HUES48 (cell line): ENCODE results near the gene FBXW5.

ENCODE experiments used
- H3K27ac ChIP-seq: one replicate; pipeline ENCODE4 v1.7.0; 2013; ENCODE audit warnings: low read depth, low read length, inconsistent platforms
- H3K27me3 ChIP-seq: 2 replicates; pipeline ENCODE4 v1.6.1; 2013; ENCODE audit warnings: mild to moderate bottlenecking, low read length; ENCODE audit not compliant: control insufficient read depth, insufficient read depth
- H3K36me3 ChIP-seq: 2 replicates; pipeline ENCODE4 v1.6.1; 2013; ENCODE audit warnings: low read length; ENCODE audit not compliant: control insufficient read depth, insufficient read depth
- H3K4me1 ChIP-seq: 2 replicates; pipeline ENCODE4 v1.6.1; 2013; ENCODE audit warnings: mild to moderate bottlenecking, low read length; ENCODE audit not compliant: control insufficient read depth, insufficient read depth
- H3K4me3 ChIP-seq: 2 replicates; pipeline ENCODE4 v1.5.1; 2013; ENCODE audit warnings: mild to moderate bottlenecking, low read depth, low read length
- H3K9ac ChIP-seq: 2 replicates; pipeline ENCODE4 v1.6.1; 2013; ENCODE audit warnings: mild to moderate bottlenecking, low read depth, low read length, moderate library complexity
- H3K9me3 ChIP-seq: 2 replicates; pipeline ENCODE4 v1.6.1; 2013; ENCODE audit warnings: low read length; ENCODE audit not compliant: control insufficient read depth, insufficient read depth

The FBXW5 gene

DNA sequence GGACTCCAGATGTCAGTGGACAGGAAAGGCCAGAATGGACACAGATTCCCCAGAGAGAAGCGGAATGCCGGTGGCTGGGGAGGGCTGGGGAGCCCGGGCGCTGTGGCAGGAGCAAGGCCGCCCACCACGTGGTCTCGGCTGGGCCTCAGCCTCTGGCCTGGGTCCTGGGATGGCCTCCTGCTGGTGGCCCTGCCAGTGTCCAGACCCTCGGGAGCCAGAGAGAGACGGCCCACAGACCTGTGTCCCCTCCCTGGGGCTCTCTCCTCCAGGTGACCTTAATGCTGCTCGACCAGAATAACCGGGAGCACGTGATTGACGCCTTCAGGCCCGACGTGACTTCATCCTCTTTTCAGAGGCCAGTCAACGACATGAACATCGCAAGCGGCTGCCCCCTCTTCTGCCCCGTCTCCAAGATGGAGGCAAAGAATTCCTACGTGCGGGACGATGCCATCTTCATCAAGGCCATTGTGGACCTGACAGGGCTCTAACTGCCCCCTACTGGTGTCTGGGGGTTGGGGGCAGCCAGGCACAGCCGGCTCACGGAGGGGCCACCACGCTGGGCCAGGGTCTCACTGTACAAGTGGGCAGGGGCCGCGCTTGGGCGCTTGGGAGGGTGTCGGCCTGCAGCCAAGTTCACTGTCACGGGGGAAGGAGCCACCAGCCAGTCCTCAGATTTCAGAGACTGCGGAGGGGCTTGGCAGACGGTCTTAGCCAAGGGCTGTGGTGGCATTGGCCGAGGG lies 19.0 kb downstream of the FBXW5 start:
- Histone ChIP-seq H3K9ac (no peak overlapping the region), H3K4me1 (no peaks in the 10 kb centered on the region), H3K36me3 (peaks cover 74% of the 10 kb centered on the region), H3K27me3 (no peaks in the 10 kb centered on the region), H3K27ac (no peak overlapping the region), H3K9me3 (no peaks in the 10 kb centered on the region), H3K4me3 (no peak overlapping the region)

- no peak overlapping the region for H3K4me3 ChIP-seq
- no peaks in the 10 kb centered on the region for H3K9me3 ChIP-seq
- no peaks in the 10 kb centered on the region for H3K4me1 ChIP-seq
- peaks cover 83% of the 10 kb centered on the region for H3K36me3 ChIP-seq
- no peak overlapping the region for H3K9ac ChIP-seq
- no peaks in the 10 kb centered on the region for H3K27me3 ChIP-seq
- H3K27ac ChIP-seq = no peak overlapping the region
These were observed 20.7 kb downstream of the FBXW5 start for GRCh38 chr9:136923881-136924280.

DNA sequence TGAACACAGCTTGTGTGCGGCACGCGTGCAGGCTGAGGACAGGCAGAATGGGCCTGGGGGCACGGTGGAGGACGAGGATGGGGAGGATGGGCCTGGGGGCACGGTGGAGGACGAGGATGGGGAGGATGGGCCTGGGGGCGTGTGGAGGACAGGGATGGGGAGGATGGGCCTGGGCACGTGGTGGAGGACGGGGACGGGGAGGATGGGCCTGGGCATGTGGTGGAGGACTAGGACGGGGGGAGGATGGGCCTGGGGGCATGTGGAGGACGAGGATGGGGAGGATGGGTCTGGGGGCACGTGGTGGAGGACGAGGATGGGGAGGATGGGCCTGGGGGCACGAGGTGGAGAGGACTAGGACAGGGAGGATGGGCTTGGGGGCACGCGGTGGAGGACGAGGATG lies 22.0 kb downstream of the FBXW5 start:
- no peak overlapping the region for H3K27ac ChIP-seq
- H3K9ac ChIP-seq = no peak overlapping the region
- no peaks in the 10 kb centered on the region for H3K27me3 ChIP-seq
- no peak overlapping the region for H3K4me3 ChIP-seq
- H3K36me3 ChIP-seq = peaks cover 73% of the 10 kb centered on the region
- no peaks in the 10 kb centered on the region for H3K9me3 ChIP-seq
- no peaks in the 10 kb centered on the region for H3K4me1 ChIP-seq

DNA sequence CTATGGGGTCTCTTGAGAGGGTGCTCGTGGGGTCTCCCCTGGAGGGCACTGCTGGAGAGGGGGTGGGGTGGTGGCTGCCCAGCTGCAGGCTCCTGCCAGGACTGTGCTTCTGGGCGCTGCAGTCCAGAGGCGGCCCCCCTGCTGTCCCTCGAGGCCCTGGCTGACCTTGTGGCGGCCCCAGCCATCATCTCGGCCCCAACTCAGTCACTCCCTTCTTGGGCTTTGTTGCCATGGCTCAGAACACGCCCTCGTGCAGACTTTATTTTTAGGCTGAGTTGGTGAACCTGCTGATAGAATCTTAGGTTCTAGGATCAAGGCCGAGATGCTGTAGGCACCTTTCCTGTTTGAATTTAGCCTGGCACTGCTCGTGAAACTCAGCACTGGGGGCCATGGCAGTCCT lies 22.8 kb downstream of the FBXW5 start:
- no peak overlapping the region for H3K27ac ChIP-seq
- H3K27me3 ChIP-seq = no peaks in the 10 kb centered on the region
- no peaks in the 10 kb centered on the region for H3K4me1 ChIP-seq
- H3K36me3 ChIP-seq = peaks cover 73% of the 10 kb centered on the region
- H3K9me3 ChIP-seq = no peaks in the 10 kb centered on the region
- no peak overlapping the region for H3K4me3 ChIP-seq
- no peak overlapping the region for H3K9ac ChIP-seq

DNA sequence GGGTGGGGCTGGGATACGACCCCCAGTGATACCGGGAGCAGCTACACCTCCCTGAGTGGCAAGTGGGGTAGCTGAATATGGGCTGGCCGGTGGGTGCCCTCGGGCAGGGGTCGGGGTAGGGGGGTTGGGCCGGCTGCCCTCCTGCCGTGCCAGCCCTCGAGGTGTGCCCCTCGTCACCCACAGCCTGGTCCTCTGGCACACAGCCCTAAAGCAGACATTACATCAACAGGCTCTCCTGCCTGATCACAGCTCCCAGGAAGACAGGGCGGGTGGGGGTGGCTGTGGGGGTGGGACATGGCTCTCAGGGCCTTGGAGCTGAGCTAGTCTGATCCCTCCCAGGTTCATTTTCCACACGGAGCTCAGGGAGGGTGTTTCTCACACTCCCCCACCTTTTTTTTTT lies 23.2 kb downstream of the FBXW5 start:
- H3K9me3 ChIP-seq = no peaks in the 10 kb centered on the region
- no peak overlapping the region for H3K9ac ChIP-seq
- no peak overlapping the region for H3K27ac ChIP-seq
- no peaks in the 10 kb centered on the region for H3K4me1 ChIP-seq
- H3K36me3 ChIP-seq = peaks cover 73% of the 10 kb centered on the region
- no peak overlapping the region for H3K4me3 ChIP-seq
- no peaks in the 10 kb centered on the region for H3K27me3 ChIP-seq

DNA sequence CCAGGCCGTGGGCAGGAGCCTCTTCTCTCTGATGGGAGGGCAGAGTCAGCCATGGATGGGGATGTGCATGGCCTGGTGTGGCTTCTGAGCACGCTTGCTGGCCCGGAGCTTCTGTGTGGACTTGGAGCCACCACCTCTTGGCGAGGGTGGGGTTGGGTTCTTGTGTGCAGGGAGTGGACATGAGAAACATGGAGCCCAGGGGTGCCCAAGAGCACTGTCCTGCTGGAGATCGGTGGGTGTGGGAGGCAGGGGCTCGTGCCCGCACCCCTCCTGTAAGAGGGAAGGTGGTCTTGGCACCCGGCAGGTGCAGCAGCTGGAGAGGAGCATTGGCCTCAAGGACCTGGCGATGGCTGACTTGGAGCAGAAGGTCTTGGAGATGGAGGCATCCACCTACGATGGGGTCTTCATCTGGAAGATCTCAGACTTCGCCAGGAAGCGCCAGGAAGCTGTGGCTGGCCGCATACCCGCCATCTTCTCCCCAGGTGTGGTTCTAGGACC lies 23.8 kb downstream of the FBXW5 start:
- H3K9me3 ChIP-seq = no peaks in the 10 kb centered on the region
- H3K4me3 ChIP-seq = no peak overlapping the region
- H3K4me1 ChIP-seq = no peaks in the 10 kb centered on the region
- H3K9ac ChIP-seq = no peak overlapping the region
- H3K27me3 ChIP-seq = no peaks in the 10 kb centered on the region
- no peak overlapping the region for H3K27ac ChIP-seq
- peaks cover 74% of the 10 kb centered on the region for H3K36me3 ChIP-seq

- H3K9me3 ChIP-seq = no peaks in the 10 kb centered on the region
- peaks cover 74% of the 10 kb centered on the region for H3K36me3 ChIP-seq
- no peak overlapping the region for H3K27ac ChIP-seq
- H3K4me1 ChIP-seq = no peaks in the 10 kb centered on the region
- no peaks in the 10 kb centered on the region for H3K27me3 ChIP-seq
- H3K4me3 ChIP-seq = no peak overlapping the region
- no peak overlapping the region for H3K9ac ChIP-seq
These were observed 24.5 kb downstream of the FBXW5 start for GRCh38 chr9:136920069-136920468.

DNA sequence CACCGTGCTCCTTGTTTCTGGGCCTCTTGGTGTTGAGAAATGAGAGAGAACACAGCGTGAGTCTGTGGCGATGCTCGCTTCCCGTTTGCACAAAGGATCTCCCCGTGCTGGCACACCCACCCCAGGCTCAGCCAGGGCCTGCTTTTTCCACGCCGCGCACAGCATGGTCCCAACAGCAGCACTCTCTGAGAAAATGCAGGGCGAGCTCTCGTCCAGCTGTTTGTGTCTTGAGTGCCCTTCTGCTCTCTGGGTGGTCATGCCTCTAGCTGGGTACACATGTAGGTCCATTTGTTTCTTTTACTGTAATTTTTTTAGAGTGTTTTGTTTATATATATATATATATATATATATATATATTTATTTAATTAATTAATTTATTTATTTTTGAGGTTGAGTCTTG lies 26.6 kb downstream of the FBXW5 start:
- no peaks in the 10 kb centered on the region for H3K4me1 ChIP-seq
- H3K27ac ChIP-seq = no peak overlapping the region
- H3K36me3 ChIP-seq = peaks cover 78% of the 10 kb centered on the region
- no peak overlapping the region for H3K4me3 ChIP-seq
- H3K9ac ChIP-seq = no peak overlapping the region
- no peaks in the 10 kb centered on the region for H3K27me3 ChIP-seq
- H3K9me3 ChIP-seq = no peaks in the 10 kb centered on the region

- Histone ChIP-seq H3K9ac (no peak overlapping the region), H3K9me3 (no peaks in the 10 kb centered on the region), H3K36me3 (peaks cover 76% of the 10 kb centered on the region), H3K27ac (no peak overlapping the region), H3K4me1 (no peaks in the 10 kb centered on the region), H3K27me3 (no peaks in the 10 kb centered on the region), H3K4me3 (no peak overlapping the region)
These were observed 28.0 kb downstream of the FBXW5 start for GRCh38 chr9:136916330-136917184.

DNA sequence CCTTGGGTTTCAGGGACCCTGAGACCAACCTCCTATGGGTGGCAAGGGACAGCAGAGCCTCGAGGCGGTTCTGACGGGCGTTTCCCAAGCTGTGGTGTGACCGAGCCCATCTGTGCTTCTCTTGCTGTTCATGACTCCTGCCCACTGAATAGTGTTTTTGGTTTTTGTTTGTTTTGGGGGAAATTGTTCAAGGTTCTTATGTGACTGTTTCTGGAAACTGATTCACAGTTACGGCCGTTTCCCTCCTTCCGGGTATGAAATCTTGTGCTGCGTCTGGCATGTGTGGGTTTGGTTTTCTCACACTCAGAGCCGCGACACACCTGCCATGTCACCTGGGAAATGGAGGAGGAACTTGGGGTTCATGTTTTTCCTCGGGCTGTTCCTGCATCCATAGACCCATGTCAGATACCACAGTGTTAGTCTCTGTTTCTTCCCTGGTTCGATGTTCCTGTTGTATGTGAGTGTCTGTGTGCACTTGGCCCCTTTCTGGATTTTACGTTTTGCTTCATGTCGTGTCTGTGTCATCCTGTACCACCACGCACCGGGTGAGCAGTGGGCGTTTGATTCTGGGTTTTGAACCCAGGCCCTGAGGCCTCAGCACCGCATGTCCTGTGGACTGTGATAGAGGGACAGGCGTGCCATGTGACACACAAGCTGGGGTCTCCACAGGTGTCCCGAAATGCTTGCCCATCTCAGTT lies 28.8 kb downstream of the FBXW5 start:
- Histone ChIP-seq H3K27me3 (no peaks in the 10 kb centered on the region), H3K9me3 (no peaks in the 10 kb centered on the region), H3K9ac (no peak overlapping the region), H3K4me3 (no peak overlapping the region), H3K27ac (no peak overlapping the region), H3K4me1 (no peaks in the 10 kb centered on the region), H3K36me3 (peaks cover 70% of the 10 kb centered on the region)
